CD4-positive, alpha-beta T cell (primary cell): ENCODE data around the gene CLCN2. TPM values are rescaled to one million over a fixed set of nuclear protein-coding genes. Genes with fewer than 3 reads are reported as not detected.

Experiments used
- ATAC-seq: fragments of 200-7000 bp; cut with Tn5 transposase; one replicate; pipeline ENCODE4 v1.10.0; 2022; ENCODE audit warnings: mild to moderate bottlenecking; ENCODE audit not compliant: poor library complexity
- CTCF ChIA-PET: fragments of 350-600 bp; sonication (Branson Sonifier 250); formaldehyde crosslinking; loops from one replicate; lab custom pipeline; 2021; ENCODE audit warnings: antibody characterized with exemption, inconsistent platforms; lab: Charles Lee
- POLR2A ChIA-PET: fragments of 350-600 bp; sonication (Branson Sonifier 250); formaldehyde crosslinking; loops from one replicate; lab custom pipeline; 2021; ENCODE audit warnings: antibody characterized with exemption, inconsistent platforms; lab: Charles Lee
- DNase-seq, 14 experiments: peaks; one replicate each; pipeline ENCODE4 v3.0.0-alpha.2; 2013 to 2020; ENCODE audit warnings: mixed read lengths in 2 of 14
- H3K27ac ChIP-seq, 2 donors: one replicate each; pipeline versions ENCODE4 v1.5.1 to v1.7.0; 2013; ENCODE audit warnings: low read length in 2 of 2, low read depth in 1 of 2, mild to moderate bottlenecking in 1 of 2
- H3K27me3 ChIP-seq, 2 experiments: 1 replicate in 1 of 2; 2 replicates in 1 of 2; pipeline versions ENCODE4 v1.6.1 to v1.7.0; 2013; ENCODE audit warnings: low read length in 2 of 2, control low read depth in 1 of 2, mild to moderate bottlenecking in 1 of 2, moderate library complexity in 1 of 2; ENCODE audit not compliant: insufficient read depth in 2 of 2, control insufficient read depth in 1 of 2
- H3K36me3 ChIP-seq: one replicate; pipeline ENCODE4 v1.6.1; 2013; ENCODE audit warnings: low read length, control low read depth; ENCODE audit not compliant: insufficient read depth
- H3K4me1 ChIP-seq: one replicate; pipeline ENCODE4 v1.6.1; 2013; ENCODE audit warnings: low read length, control low read depth; ENCODE audit not compliant: insufficient read depth
- H3K4me3 ChIP-seq: one replicate; pipeline ENCODE4 v1.5.1; 2013; ENCODE audit warnings: mild to moderate bottlenecking, low read length, moderate library complexity
- H3K9me3 ChIP-seq, 2 experiments: 1 replicate in 1 of 2; 2 replicates in 1 of 2; pipeline versions ENCODE4 v1.6.1 to v1.7.0; 2013; ENCODE audit warnings: low read length in 2 of 2, mild to moderate bottlenecking in 2 of 2, control low read depth in 1 of 2, moderate library complexity in 1 of 2; ENCODE audit not compliant: control insufficient read depth in 1 of 2, insufficient read depth in 1 of 2
- H3K27ac Mint-ChIP-seq: one replicate; pipeline ENCODE4 v1.8.0; 2020; ENCODE audit warnings: mixed read lengths
- H3K27me3 Mint-ChIP-seq: one replicate; pipeline ENCODE4 v1.8.0; 2021; ENCODE audit warnings: mixed read lengths
- H3K36me3 Mint-ChIP-seq: one replicate; pipeline ENCODE4 v1.8.0; 2021; ENCODE audit warnings: low read depth, mixed read lengths
- H3K4me1 Mint-ChIP-seq: one replicate; pipeline ENCODE4 v1.8.0; 2021; ENCODE audit warnings: low read depth, mixed read lengths
- H3K4me3 Mint-ChIP-seq: one replicate; pipeline ENCODE4 v1.8.0; 2020; ENCODE audit warnings: mild to moderate bottlenecking, mixed read lengths
- H3K9me3 Mint-ChIP-seq: one replicate; pipeline ENCODE4 v1.8.0; 2020; ENCODE audit warnings: mixed read lengths
- CTCF ChIP-seq: fragments of 200-600 bp; IDR thresholded peaks from one replicate; pipeline ENCODE4 v1.8.0; 2022; ENCODE audit warnings: antibody characterized with exemption, mild to moderate bottlenecking
- intact Hi-C, 2 experiments: fragments of 100-400 bp; cut with DNase I in 1 of 2; cut with micrococcal nuclease in 1 of 2; formaldehyde crosslinking; loops; one replicate each; pipeline versions ENCODE4 v1.15.1 to v1.9.0; 2023 to 2025; cut with DNase I, micrococcal nuclease
- total RNA-seq, 174 experiments: library from RNA in 2 of 174; stranded (reverse) in 2 of 174; gene quantifications; one replicate each; pipeline ENCODE4 v1.2.3 and lab custom pipeline; 2021 to 2026

CLCN2 gene
- total RNA-seq, 2 experiments from 2014 or later, result 3.2 to 3.5 TPM

GRCh38 chr3:184350618-184351017, 10.8 kb downstream of the CLCN2 start:
- Histone ChIP-seq H3K4me1 (peaks cover 8% of the 10 kb centered on the region), H3K27ac (no peak overlapping the region), H3K27me3 (no peaks in the 10 kb centered on the region), H3K9me3 (no peaks in the 10 kb centered on the region), H3K36me3 (no peaks in the 10 kb centered on the region), H3K4me3 (no peak overlapping the region)
- Mint-ChIP-seq H3K27ac (no peak overlapping the region), H3K9me3 (no peaks in the 10 kb centered on the region), H3K36me3 (peaks cover 1% of the 10 kb centered on the region), H3K4me3 (no peak overlapping the region), H3K27me3 (no peaks in the 10 kb centered on the region), H3K4me1 (no peaks in the 10 kb centered on the region)
- ChIA-PET CTCF (interaction anchor here (1.6 kb wide), 1 partner anchor 163 kb away, joined by 3 read pairs; no protein-coding TSS in a partner anchor), POLR2A (no interaction called here)
- ATAC-seq (no peak), DNase-seq (no peak)
- intact Hi-C loops, result loop anchor here in 1 of 2 experiments (5.0 kb wide), 1 partner anchor 192 kb away; no protein-coding TSS in a partner anchor
- TF ChIP-seq CTCF, result no peak

GRCh38 chr3:184349563-184350470, 11.6 kb downstream of the CLCN2 start:
- H3K4me3 ChIP-seq, result no peak overlapping the region
- CTCF ChIA-PET, result no interaction called here
- Mint-ChIP-seq H3K36me3 (peaks cover 6% of the 10 kb centered on the region), H3K27ac (no peak overlapping the region), H3K9me3 (no peaks in the 10 kb centered on the region), H3K27me3 (no peaks in the 10 kb centered on the region), H3K4me1 (no peaks in the 10 kb centered on the region), H3K4me3 (no peak overlapping the region)
- no peaks in the 10 kb centered on the region for H3K27me3 ChIP-seq
- no peaks in the 10 kb centered on the region for H3K36me3 ChIP-seq
- no peak for TF ChIP-seq CTCF
- DNase-seq (no peak), ATAC-seq (no peak)
- H3K27ac ChIP-seq, result no peak overlapping the region
- H3K4me1 ChIP-seq, result peaks cover 8% of the 10 kb centered on the region
- intact Hi-C loops, result loop anchor here in 1 of 2 experiments (5.0 kb wide), 1 partner anchor 192 kb away; no protein-coding TSS in a partner anchor
- POLR2A ChIA-PET, result interaction anchor here (1.4 kb wide), 1 partner anchor 12 kb away, joined by 3 read pairs; no protein-coding TSS in a partner anchor
- no peaks in the 10 kb centered on the region for H3K9me3 ChIP-seq

GRCh38 chr3:184348057-184348382, 13.4 kb downstream of the CLCN2 start:
- POLR2A ChIA-PET, result interaction anchor here (0.9 to 1.4 kb wide), 2 partner anchors 14 to 16 kb away, joined by 3 read pairs; no protein-coding TSS in a partner anchor
- no peaks in the 10 kb centered on the region for H3K9me3 ChIP-seq
- peaks cover 11% of the 10 kb centered on the region for H3K36me3 Mint-ChIP-seq
- H3K4me1 Mint-ChIP-seq, result no peaks in the 10 kb centered on the region
- no peaks in the 10 kb centered on the region for H3K27me3 ChIP-seq
- DNase-seq (no peak), ATAC-seq (no peak)
- no peak overlapping the region for H3K27ac Mint-ChIP-seq
- no peaks in the 10 kb centered on the region for H3K9me3 Mint-ChIP-seq
- peaks cover 3% of the 10 kb centered on the region for H3K36me3 ChIP-seq
- H3K27ac ChIP-seq, result no peak overlapping the region
- H3K27me3 Mint-ChIP-seq, result no peaks in the 10 kb centered on the region
- H3K4me1 ChIP-seq, result no peaks in the 10 kb centered on the region
- no peak overlapping the region for H3K4me3 ChIP-seq
- CTCF ChIA-PET, result interaction anchor here (1.2 kb wide), 1 partner anchor 121 kb away, joined by 3 read pairs; no protein-coding TSS in a partner anchor
- no peak overlapping the region for H3K4me3 Mint-ChIP-seq
- TF ChIP-seq CTCF, result no peak
- intact Hi-C loops, result no loop called here
